ENCODE measurements around the gene ANKRD49. TPM values are rescaled to one million over a fixed set of nuclear protein-coding genes. Genes with fewer than 3 reads are reported as not detected.

The ANKRD49 gene
- polyA plus RNA-seq, 4 donors = 23.3 to 34.5 (median 29.3) TPM

DNA sequence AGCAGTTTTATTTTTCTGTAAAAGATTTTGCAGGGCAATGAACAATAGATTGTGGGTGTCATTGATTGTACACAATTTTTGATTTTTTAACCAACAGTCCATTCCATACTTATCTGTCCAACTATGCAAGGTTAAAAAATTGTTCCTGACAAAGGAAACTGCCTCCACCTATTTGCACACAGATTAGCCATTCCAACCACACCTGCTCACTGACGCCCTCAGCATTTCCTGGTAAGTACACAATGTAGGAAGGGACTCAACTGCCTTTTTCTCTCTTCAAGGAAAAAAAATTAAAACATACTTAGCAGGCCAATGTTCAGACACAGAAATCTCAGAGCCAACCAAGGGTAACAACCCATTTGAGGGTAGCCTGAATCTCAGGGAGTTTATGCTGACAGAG, 45.6 kb downstream of the ANKRD49 start:
- no peak for DNase-seq (ENCODE audit: low read depth in 4 of 4, low spot score in 3 of 4)

DNA sequence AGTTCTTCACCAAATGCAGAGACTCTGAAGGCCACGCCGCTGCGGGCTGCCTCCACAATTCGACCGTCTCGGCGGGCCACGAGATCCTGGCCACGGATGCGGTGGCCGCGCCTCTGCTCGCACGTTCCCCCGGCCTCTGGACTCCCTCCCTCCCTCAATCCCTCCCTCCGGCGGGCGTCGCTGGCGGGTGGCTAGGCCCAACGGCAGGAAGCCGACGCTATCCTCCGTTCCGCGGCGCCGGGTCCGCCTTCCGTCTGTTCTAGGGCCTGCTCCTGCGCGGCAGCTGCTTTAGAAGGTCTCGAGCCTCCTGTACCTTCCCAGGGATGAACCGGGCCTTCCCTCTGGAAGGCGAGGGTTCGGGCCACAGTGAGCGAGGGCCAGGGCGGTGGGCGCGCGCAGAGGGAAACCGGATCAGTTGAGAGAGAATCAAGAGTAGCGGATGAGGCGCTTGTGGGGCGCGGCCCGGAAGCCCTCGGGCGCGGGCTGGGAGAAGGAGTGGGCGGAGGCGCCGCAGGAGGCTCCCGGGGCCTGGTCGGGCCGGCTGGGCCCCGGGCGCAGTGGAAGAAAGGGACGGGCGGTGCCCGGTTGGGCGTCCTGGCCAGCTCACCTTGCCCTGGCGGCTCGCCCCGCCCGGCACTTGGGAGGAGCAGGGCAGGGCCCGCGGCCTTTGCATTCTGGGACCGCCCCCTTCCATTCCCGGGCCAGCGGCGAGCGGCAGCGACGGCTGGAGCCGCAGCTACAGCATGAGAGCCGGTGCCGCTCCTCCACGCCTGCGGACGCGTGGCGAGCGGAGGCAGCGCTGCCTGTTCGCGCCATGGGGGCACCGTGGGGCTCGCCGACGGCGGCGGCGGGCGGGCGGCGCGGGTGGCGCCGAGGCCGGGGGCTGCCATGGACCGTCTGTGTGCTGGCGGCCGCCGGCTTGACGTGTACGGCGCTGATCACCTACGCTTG, 50.2 kb downstream of the ANKRD49 start, which contains the start of gene FUT4:
FUT4 (plus strand) TSS at position 227 of the 951 bp plus-strand sequence; CDS start at position 440, 213 bp downstream.
- DNase-seq (ENCODE audit: low read depth in 4 of 4, low spot score in 3 of 4) = peak; percentile 60 to 74 (median 70)

DNA sequence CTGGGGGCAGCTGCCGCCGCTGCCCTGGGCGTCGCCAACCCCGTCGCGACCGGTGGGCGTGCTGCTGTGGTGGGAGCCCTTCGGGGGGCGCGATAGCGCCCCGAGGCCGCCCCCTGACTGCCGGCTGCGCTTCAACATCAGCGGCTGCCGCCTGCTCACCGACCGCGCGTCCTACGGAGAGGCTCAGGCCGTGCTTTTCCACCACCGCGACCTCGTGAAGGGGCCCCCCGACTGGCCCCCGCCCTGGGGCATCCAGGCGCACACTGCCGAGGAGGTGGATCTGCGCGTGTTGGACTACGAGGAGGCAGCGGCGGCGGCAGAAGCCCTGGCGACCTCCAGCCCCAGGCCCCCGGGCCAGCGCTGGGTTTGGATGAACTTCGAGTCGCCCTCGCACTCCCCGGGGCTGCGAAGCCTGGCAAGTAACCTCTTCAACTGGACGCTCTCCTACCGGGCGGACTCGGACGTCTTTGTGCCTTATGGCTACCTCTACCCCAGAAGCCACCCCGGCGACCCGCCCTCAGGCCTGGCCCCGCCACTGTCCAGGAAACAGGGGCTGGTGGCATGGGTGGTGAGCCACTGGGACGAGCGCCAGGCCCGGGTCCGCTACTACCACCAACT, 51.0 kb downstream of the ANKRD49 start:
- no peak for DNase-seq (ENCODE audit: low read depth in 4 of 4, low spot score in 3 of 4)

DNA sequence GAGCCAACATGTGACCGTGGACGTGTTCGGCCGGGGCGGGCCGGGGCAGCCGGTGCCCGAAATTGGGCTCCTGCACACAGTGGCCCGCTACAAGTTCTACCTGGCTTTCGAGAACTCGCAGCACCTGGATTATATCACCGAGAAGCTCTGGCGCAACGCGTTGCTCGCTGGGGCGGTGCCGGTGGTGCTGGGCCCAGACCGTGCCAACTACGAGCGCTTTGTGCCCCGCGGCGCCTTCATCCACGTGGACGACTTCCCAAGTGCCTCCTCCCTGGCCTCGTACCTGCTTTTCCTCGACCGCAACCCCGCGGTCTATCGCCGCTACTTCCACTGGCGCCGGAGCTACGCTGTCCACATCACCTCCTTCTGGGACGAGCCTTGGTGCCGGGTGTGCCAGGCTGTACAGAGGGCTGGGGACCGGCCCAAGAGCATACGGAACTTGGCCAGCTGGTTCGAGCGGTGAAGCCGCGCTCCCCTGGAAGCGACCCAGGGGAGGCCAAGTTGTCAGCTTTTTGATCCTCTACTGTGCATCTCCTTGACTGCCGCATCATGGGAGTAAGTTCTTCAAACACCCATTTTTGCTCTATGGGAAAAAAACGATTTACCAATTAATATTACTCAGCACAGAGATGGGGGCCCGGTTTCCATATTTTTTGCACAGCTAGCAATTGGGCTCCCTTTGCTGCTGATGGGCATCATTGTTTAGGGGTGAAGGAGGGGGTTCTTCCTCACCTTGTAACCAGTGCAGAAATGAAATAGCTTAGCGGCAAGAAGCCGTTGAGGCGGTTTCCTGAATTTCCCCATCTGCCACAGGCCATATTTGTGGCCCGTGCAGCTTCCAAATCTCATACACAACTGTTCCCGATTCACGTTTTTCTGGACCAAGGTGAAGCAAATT, 51.7 kb downstream of the ANKRD49 start:
- no peak for DNase-seq (ENCODE audit: low read depth in 4 of 4, low spot score in 3 of 4)

DNA sequence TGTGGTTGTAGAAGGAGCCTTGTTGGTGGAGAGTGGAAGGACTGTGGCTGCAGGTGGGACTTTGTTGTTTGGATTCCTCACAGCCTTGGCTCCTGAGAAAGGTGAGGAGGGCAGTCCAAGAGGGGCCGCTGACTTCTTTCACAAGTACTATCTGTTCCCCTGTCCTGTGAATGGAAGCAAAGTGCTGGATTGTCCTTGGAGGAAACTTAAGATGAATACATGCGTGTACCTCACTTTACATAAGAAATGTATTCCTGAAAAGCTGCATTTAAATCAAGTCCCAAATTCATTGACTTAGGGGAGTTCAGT, 52.3 kb downstream of the ANKRD49 start:
- no peak for DNase-seq (ENCODE audit: low read depth in 4 of 4, low spot score in 3 of 4)

DNA sequence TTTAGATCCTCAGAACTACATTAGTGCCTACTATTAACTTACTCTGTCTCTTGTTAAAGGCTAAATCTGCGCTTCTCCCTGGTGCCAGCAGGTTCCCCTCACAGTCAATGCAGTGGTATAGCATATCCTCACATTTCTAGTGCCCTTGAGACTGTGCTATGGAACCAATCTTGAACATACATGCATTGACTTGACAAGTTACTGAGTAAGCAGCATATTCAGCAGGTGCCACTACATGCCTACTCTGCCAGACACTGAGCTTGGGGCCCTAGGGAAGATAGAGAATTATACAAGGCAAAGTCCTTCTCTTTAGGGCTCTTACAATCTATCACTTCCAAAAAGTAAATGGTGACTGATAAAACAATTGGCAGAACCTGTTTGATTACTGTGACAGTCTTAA, 53.1 kb downstream of the ANKRD49 start:
- no peak for DNase-seq (ENCODE audit: low read depth in 4 of 4, low spot score in 3 of 4)

DNA sequence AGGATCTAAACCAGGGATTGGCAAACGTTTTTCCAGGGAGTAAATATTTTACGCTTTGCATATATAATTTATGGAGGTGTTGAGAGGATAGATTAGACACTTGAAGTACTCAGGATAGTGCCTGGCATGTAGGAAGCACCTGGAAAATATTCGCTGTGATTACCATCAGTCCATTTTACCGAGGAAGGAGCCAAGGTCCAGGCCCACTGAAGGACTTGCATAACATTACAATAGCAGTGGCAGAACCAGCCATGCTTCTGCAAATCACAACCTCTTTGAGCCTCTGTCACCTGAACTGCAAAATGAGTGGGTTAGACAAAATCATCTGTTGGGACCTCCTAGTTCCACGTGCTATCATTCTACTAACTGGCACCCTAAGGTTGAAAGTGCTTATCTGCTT, 55.4 kb downstream of the ANKRD49 start:
- DNase-seq (ENCODE audit: low read depth in 4 of 4, low spot score in 3 of 4) = no peak

Other genes with a start within 250 kb of the ANKRD49 start
- gene IZUMO1R, start 189.4 kb upstream of the ANKRD49 start, polyA plus RNA-seq (ENCODE audit: insufficient read length in 4 of 4) = under 1 TPM in 2 of 4 donors, not detected in 2; 0.09 to 0.19 TPM
- under 1 TPM; 0.50 to 0.84 (median 0.63) TPM for gene GPR83, start 92.6 kb upstream of the ANKRD49 start, polyA plus RNA-seq (ENCODE audit: insufficient read length in 4 of 4)
- 10 to 100 TPM; 22.4 to 30.0 (median 27.6) TPM for gene MRE11, start 140 bp upstream of the ANKRD49 start, polyA plus RNA-seq (ENCODE audit: insufficient read length in 4 of 4)
- under 1 TPM in 2 of 4 donors, not detected in 2; 0.16 to 0.25 TPM for gene C11orf97, start 18.5 kb downstream of the ANKRD49 start, polyA plus RNA-seq (ENCODE audit: insufficient read length in 4 of 4)
- 1 to 10 TPM; 6.0 to 6.8 (median 6.1) TPM for gene FUT4, start 49.9 kb downstream of the ANKRD49 start, polyA plus RNA-seq (ENCODE audit: insufficient read length in 4 of 4)
- gene PIWIL4, start 73.4 kb downstream of the ANKRD49 start, polyA plus RNA-seq (ENCODE audit: insufficient read length in 4 of 4) = 1 to 10 TPM; 3.2 to 4.2 (median 3.5) TPM

All from right renal pelvis (tissue), 4 donors.